Stimulated activated CD8-positive, alpha-beta memory T cell treated with anti-CD3 and anti-CD28 coated beads, Interleukin-7, amount 100 ng/mL, for 24 hours (primary cell): ENCODE measurements around the gene KRTAP4-6.
"Not testable (repeated sequence)": the region's sequence is repeated elsewhere in the genome, so short reads cannot be mapped to it uniquely, and the experiment has no call there.

Experiments
- DNase-seq: peaks from one replicate; pipeline ENCODE4 v3.0.0-alpha.2; 2020; ENCODE audit warnings: low read depth

Gene KRTAP4-6

GRCh38 chr17:41105347-41105746 is 35.0 kb downstream of the KRTAP4-6 start, which contains the start of gene KRTAP4-9:
KRTAP4-9 (plus strand) TSS chr17:41105389; CDS start chr17:41105389, 0 bp downstream.
- DNase-seq: not testable (repeated sequence)

GRCh38 chr17:41104386-41105038 is 35.8 kb downstream of the KRTAP4-6 start:
- DNase-seq: not testable (repeated sequence)

- DNase-seq: no peak
Observed at GRCh38 chr17:41103896-41104295, 36.4 kb downstream of the KRTAP4-6 start.

GRCh38 chr17:41101586-41102259 is 38.6 kb downstream of the KRTAP4-6 start, which contains the start of gene KRTAP4-16:
KRTAP4-16 (minus strand) TSS chr17:41102209; CDS start chr17:41102209, 0 bp downstream.
- no peak for DNase-seq

- DNase-seq: not testable (repeated sequence)
Observed at GRCh38 chr17:41099682-41100480, 40.5 kb downstream of the KRTAP4-6 start.

- DNase-seq: no peak
Observed at GRCh38 chr17:41098481-41098880, 41.9 kb downstream of the KRTAP4-6 start.

- no peak for DNase-seq
Observed at GRCh38 chr17:41098042-41098441, 42.3 kb downstream of the KRTAP4-6 start, which contains the start of gene KRTAP4-8. KRTAP4-8 (minus strand) TSS chr17:41098142; CDS start chr17:41098084, 58 bp downstream.

GRCh38 chr17:41096055-41096454 is 44.3 kb downstream of the KRTAP4-6 start:
- DNase-seq: no peak
